ENCODE results near the gene MFSD2A. TPM values are rescaled to one million over a fixed set of nuclear protein-coding genes. Genes with fewer than 3 reads are reported as not detected.

MFSD2A gene
- total RNA-seq, 1 experiment from 2014 or later, result 19.9 TPM

- peaks cover 54 to 79% (median 60%) of the 10 kb centered on the region in 3 experiments for H3K36me3 Mint-ChIP-seq (ENCODE audit: insufficient read depth in 1 of 3, low read depth in 3 of 3)
- no peak overlapping the region for H2BK5ac ChIP-seq (ENCODE audit: insufficient read length, low read length)
- no peak overlapping the region for H3K14ac ChIP-seq (ENCODE audit: insufficient read depth, low read length)
- H2AK5ac ChIP-seq (ENCODE audit: insufficient read length, low read length), result no peak overlapping the region
- H3K9me3 Mint-ChIP-seq, result no peaks in the 10 kb centered on the region
- H3K27me3 Mint-ChIP-seq (ENCODE audit: low read depth), result no peaks in the 10 kb centered on the region; the same call in 1 of the 2 replicates
- H4K20me1 ChIP-seq (ENCODE audit: control insufficient read depth, insufficient read depth, insufficient read length), result peaks cover 3% of the 10 kb centered on the region
- no peak overlapping the region for H3K9ac ChIP-seq (ENCODE audit: extremely low read depth, insufficient read length, low read length)
- peaks cover 2 to 4% of the 10 kb centered on the region in 2 experiments; a peak in 1 of 4 replicates for H3K4me1 Mint-ChIP-seq
- no CpG with 5 or more reads among the region's 4 CpGs for WGBS (ENCODE audit: extremely low coverage, insufficient read length, low lambda C conversion rate)
- no peak overlapping the region for H2BK15ac ChIP-seq (ENCODE audit: low read depth, low read length)
- no peaks in the 10 kb centered on the region for H3K79me1 ChIP-seq (ENCODE audit: insufficient read depth, low read depth, low read length, poor library complexity, severe bottlenecking)
- DNase-seq, result no peak
- TF ChIP-seq, protein P1, sequence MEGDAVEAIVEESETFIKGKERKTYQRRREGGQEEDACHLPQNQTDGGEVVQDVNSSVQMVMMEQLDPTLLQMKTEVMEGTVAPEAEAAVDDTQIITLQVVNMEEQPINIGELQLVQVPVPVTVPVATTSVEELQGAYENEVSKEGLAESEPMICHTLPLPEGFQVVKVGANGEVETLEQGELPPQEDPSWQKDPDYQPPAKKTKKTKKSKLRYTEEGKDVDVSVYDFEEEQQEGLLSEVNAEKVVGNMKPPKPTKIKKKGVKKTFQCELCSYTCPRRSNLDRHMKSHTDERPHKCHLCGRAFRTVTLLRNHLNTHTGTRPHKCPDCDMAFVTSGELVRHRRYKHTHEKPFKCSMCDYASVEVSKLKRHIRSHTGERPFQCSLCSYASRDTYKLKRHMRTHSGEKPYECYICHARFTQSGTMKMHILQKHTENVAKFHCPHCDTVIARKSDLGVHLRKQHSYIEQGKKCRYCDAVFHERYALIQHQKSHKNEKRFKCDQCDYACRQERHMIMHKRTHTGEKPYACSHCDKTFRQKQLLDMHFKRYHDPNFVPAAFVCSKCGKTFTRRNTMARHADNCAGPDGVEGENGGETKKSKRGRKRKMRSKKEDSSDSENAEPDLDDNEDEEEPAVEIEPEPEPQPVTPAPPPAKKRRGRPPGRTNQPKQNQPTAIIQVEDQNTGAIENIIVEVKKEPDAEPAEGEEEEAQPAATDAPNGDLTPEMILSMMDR (conservative IDR thresholded peaks at IDR 0.05), result no peak
- no peak overlapping the region for H3K27ac ChIP-seq (ENCODE audit: insufficient read length, low read depth, low read length)
- no peak overlapping the region for H2BK20ac ChIP-seq (ENCODE audit: low read depth, low read length, poor library complexity, severe bottlenecking)
- H3K23ac ChIP-seq (ENCODE audit: insufficient read length, low read depth, low read length), result no peak overlapping the region
- no peak overlapping the region for H2AFZ ChIP-seq (ENCODE audit: low read length)
- no peaks in the 10 kb centered on the region for H3K27me3 ChIP-seq (ENCODE audit: insufficient read depth, low read length)
- H3K4me1 ChIP-seq (ENCODE audit: insufficient read depth, low read length), result no peaks in the 10 kb centered on the region
- H3K18ac ChIP-seq (ENCODE audit: insufficient read length, low read depth, low read length), result no peak overlapping the region
- H3K4me3 Mint-ChIP-seq, result no peak overlapping the region
- H4K5ac ChIP-seq (ENCODE audit: insufficient read length, low read depth, low read length), result no peak overlapping the region
- no peaks in the 10 kb centered on the region for H3K79me2 ChIP-seq (ENCODE audit: insufficient read depth, low read length)
- H3K4me2 ChIP-seq (ENCODE audit: insufficient read depth, insufficient read length, low read length), result no peak overlapping the region
- H4K8ac ChIP-seq (replicated peaks; ENCODE audit: insufficient read length, low read depth, low read length), result no peak overlapping the region
- H3K27ac Mint-ChIP-seq, result no peak overlapping the region; a peak in 2 of 7 replicates
- H2BK120ac ChIP-seq (ENCODE audit: low read depth, low read length, poor library complexity, severe bottlenecking), result no peak overlapping the region
- no peaks in the 10 kb centered on the region for H3K23me2 ChIP-seq (ENCODE audit: insufficient read length, low read depth, low read length, poor library complexity, severe bottlenecking)
- H2BK12ac ChIP-seq (ENCODE audit: insufficient read length, low read depth, low read length), result no peak overlapping the region
- no peak overlapping the region for H4K91ac ChIP-seq (ENCODE audit: insufficient read length, low read depth, low read length)
- no peak overlapping the region for H3K4ac ChIP-seq (ENCODE audit: low read depth, low read length)
- no peaks in the 10 kb centered on the region for H3K9me3 ChIP-seq (ENCODE audit: control insufficient read depth, low read depth, low read length)
- H3K56ac ChIP-seq (ENCODE audit: insufficient read length, low read depth, low read length), result no peak overlapping the region
- H3T11ph ChIP-seq (ENCODE audit: low read length), result no peak overlapping the region
Observed at GRCh38 chr1:39964552-39964951, 9.6 kb downstream of the MFSD2A start.

All from H9 (cell line).